GM18867 (cell line): ENCODE results near the gene EPOP.

ENCODE experiments used
- ATAC-seq: cut with Tn5 transposase; IDR thresholded peaks from one replicate; pipeline ENCODE4 v1.9.1; 2021; ENCODE audit warnings: mild to moderate bottlenecking, moderate library complexity; ENCODE audit not compliant: unreplicated experiment

The EPOP gene

GRCh38 chr17:38674014-38674748 lies 576 bp downstream of the EPOP start:
- ATAC-seq, result peak; percentile 13

- no peak for ATAC-seq
Observed at GRCh38 chr17:38673707-38674013, 1.1 kb downstream of the EPOP start.

- ATAC-seq, result no peak
Observed at GRCh38 chr17:38672788-38673706, 1.7 kb downstream of the EPOP start.

GRCh38 chr17:38671939-38672720 lies 2.6 kb downstream of the EPOP start:
- ATAC-seq, result no peak

GRCh38 chr17:38669520-38669919 lies 5.2 kb downstream of the EPOP start:
- ATAC-seq, result no peak

- ATAC-seq, result no peak
Observed at GRCh38 chr17:38667787-38668122, 7.0 kb downstream of the EPOP start.

GRCh38 chr17:38667099-38667786 lies 7.5 kb downstream of the EPOP start:
- ATAC-seq, result no peak

- no peak for ATAC-seq
Observed at GRCh38 chr17:38663964-38664644, 10.7 kb downstream of the EPOP start.

- no peak for ATAC-seq
Observed at GRCh38 chr17:38663125-38663751, 11.5 kb downstream of the EPOP start.

GRCh38 chr17:38660097-38661025 lies 14.4 kb downstream of the EPOP start:
- ATAC-seq, result no peak

- ATAC-seq, result no peak
Observed at GRCh38 chr17:38659415-38659814, 15.3 kb downstream of the EPOP start.

- no peak for ATAC-seq
Observed at GRCh38 chr17:38658741-38659345, 15.9 kb downstream of the EPOP start.

- ATAC-seq, result no peak
Observed at GRCh38 chr17:38657824-38658740, 16.7 kb downstream of the EPOP start.

GRCh38 chr17:38656959-38657823 lies 17.6 kb downstream of the EPOP start:
- no peak for ATAC-seq

GRCh38 chr17:38654411-38655398 lies 20.1 kb downstream of the EPOP start:
- no peak for ATAC-seq
